ENCODE data around the gene MAT1A.

GRCh38 chr10:80270887-80271286 is 18.6 kb downstream of the MAT1A start:
- TF ChIP-seq POLR2AphosphoS5 (IDR thresholded peaks at IDR 0.05; ENCODE audit: low read depth) (no peak), EZH2 (IDR thresholded peaks at IDR 0.05; ENCODE audit: low read depth, unreplicated experiment) (no peak), CTCF (conservative IDR thresholded peaks at IDR 0.05; ENCODE audit: low read depth in 2 of 2) (no peak), ETS1 (IDR thresholded peaks at IDR 0.05) (no peak), STAT1 (IDR thresholded peaks at IDR 0.05; ENCODE audit: unreplicated experiment) (no peak), CREB1 (CRISPR knock-in tag; IDR thresholded peaks at IDR 0.05; ENCODE audit: low read depth) (no peak), EZH2phosphoT487 (IDR thresholded peaks at IDR 0.05; ENCODE audit: unreplicated experiment) (no peak), ZNF331 (CRISPR knock-in tag; IDR thresholded peaks at IDR 0.05; ENCODE audit: low read depth) (no peak), JUNB (IDR thresholded peaks at IDR 0.05; ENCODE audit: unreplicated experiment) (no peak), ZNF114 (CRISPR knock-in tag; IDR thresholded peaks at IDR 0.05) (no peak)
- TF ChIP-seq, protein P1, sequence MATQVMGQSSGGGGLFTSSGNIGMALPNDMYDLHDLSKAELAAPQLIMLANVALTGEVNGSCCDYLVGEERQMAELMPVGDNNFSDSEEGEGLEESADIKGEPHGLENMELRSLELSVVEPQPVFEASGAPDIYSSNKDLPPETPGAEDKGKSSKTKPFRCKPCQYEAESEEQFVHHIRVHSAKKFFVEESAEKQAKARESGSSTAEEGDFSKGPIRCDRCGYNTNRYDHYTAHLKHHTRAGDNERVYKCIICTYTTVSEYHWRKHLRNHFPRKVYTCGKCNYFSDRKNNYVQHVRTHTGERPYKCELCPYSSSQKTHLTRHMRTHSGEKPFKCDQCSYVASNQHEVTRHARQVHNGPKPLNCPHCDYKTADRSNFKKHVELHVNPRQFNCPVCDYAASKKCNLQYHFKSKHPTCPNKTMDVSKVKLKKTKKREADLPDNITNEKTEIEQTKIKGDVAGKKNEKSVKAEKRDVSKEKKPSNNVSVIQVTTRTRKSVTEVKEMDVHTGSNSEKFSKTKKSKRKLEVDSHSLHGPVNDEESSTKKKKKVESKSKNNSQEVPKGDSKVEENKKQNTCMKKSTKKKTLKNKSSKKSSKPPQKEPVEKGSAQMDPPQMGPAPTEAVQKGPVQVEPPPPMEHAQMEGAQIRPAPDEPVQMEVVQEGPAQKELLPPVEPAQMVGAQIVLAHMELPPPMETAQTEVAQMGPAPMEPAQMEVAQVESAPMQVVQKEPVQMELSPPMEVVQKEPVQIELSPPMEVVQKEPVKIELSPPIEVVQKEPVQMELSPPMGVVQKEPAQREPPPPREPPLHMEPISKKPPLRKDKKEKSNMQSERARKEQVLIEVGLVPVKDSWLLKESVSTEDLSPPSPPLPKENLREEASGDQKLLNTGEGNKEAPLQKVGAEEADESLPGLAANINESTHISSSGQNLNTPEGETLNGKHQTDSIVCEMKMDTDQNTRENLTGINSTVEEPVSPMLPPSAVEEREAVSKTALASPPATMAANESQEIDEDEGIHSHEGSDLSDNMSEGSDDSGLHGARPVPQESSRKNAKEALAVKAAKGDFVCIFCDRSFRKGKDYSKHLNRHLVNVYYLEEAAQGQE (IDR thresholded peaks at IDR 0.05; ENCODE audit: unreplicated experiment) = no peak
